DND-41 (cell line): ENCODE results near the gene RIPOR3.

Source experiments
- ATAC-seq: fragments of 200-7000 bp; cut with Tn5 transposase; 3 replicates; pipeline ENCODE4 v1.9.1; 2021; ENCODE audit warnings: low read depth; ENCODE audit not compliant: insufficient read depth
- DNase-seq: peaks from one replicate; pipeline ENCODE4 v3.0.0-alpha.2; 2020
- H2AFZ ChIP-seq: 2 replicates; pipeline ENCODE4 v1.6.0; 2012; ENCODE audit warnings: low read depth, low read length
- H3K27ac ChIP-seq: 2 replicates; pipeline ENCODE4 v1.5.1; 2012; ENCODE audit warnings: low read length, inconsistent platforms
- H3K27me3 ChIP-seq: fragments of 200-600 bp; sonication (generic); 2 replicates; pipeline ENCODE4 v1.6.0; 2012; ENCODE audit warnings: low read length, mild to moderate bottlenecking, inconsistent platforms; ENCODE audit not compliant: insufficient read depth, poor library complexity
- H3K36me3 ChIP-seq: 2 replicates; pipeline ENCODE4 v1.5.1; 2012; ENCODE audit warnings: low read length, inconsistent platforms; ENCODE audit not compliant: insufficient read depth
- H3K4me1 ChIP-seq: 2 replicates; pipeline ENCODE4 v1.5.1; 2012; ENCODE audit warnings: mild to moderate bottlenecking, low read length; ENCODE audit not compliant: insufficient read depth
- H3K4me2 ChIP-seq: 2 replicates; pipeline ENCODE4 v1.6.0; 2012; ENCODE audit warnings: mild to moderate bottlenecking, moderate library complexity, low read length, inconsistent platforms; ENCODE audit not compliant: insufficient read depth
- H3K4me3 ChIP-seq, 2 experiments: fragments of 200-600 bp in 1 of 2; shearing (Covaris generic) in 1 of 2; 2 replicates each; pipeline ENCODE4 v1.5.1; 2012 to 2016; ENCODE audit warnings: inconsistent platforms in 2 of 2, low read length in 2 of 2, mild to moderate bottlenecking in 2 of 2, low read depth in 1 of 2, moderate library complexity in 1 of 2
- H3K79me2 ChIP-seq: 2 replicates; pipeline ENCODE4 v1.6.0; 2012; ENCODE audit warnings: low read length, inconsistent platforms; ENCODE audit not compliant: insufficient read depth
- H3K9ac ChIP-seq: 2 replicates; pipeline ENCODE4 v1.6.0; 2012; ENCODE audit warnings: low read depth, mild to moderate bottlenecking, inconsistent platforms, low read length, moderate library complexity
- H3K9me3 ChIP-seq: 2 replicates; pipeline ENCODE4 v1.5.1; 2012; ENCODE audit warnings: low read length, moderate library complexity, mild to moderate bottlenecking, inconsistent platforms; ENCODE audit not compliant: insufficient read depth, severe bottlenecking
- H4K20me1 ChIP-seq: 2 replicates; pipeline ENCODE4 v1.6.0; 2012; ENCODE audit warnings: low read length; ENCODE audit not compliant: insufficient read depth
- EZH2 ChIP-seq: IDR thresholded peaks from 3 replicates; pipeline ENCODE4 v1.6.1; 2012; ENCODE audit warnings: borderline replicate concordance, low read depth, mild to moderate bottlenecking, moderate library complexity, low read length, inconsistent platforms; ENCODE audit not compliant: severe bottlenecking
- TF ChIP-seq, protein P1 (sequence below): IDR thresholded peaks from 2 replicates; pipeline ENCODE4 v1.5.1; 2012; ENCODE audit warnings: borderline replicate concordance, low read length, moderate library complexity, mild to moderate bottlenecking; ENCODE audit not compliant: poor library complexity, severe bottlenecking; ENCODE audit errors: extremely low read depth

RIPOR3 gene

DNA sequence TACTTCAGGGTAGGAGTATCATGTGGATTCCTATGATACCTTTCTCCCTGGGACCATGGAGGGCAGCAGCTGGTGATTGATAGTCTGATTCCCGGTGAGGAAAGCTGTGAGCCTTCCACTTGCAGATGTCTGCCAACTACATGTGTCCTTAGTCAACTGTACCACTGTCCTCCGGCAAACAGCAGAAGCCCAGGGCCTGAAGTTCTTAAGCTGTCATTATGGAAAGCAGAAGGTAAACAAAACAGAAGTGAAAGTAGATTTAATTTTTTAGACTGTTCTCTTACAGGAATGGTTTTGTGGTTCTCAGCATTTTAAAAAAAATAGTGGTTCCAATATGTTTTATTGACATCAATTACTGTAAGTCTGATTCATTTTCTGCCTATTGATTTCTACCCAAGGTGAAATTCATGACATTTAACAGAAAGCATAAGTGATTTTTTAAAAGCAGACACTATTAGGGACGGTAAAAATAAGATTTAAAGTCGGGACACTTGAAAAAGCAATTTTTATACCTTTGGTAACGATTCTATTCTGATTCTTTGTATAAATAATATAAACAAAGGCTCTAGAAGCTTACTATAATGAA, 144.5 kb downstream of the RIPOR3 start:
- H3K9ac ChIP-seq, result no peak overlapping the region
- H3K4me1 ChIP-seq, result no peaks in the 10 kb centered on the region
- no peak for TF ChIP-seq EZH2
- TF ChIP-seq, protein P1, sequence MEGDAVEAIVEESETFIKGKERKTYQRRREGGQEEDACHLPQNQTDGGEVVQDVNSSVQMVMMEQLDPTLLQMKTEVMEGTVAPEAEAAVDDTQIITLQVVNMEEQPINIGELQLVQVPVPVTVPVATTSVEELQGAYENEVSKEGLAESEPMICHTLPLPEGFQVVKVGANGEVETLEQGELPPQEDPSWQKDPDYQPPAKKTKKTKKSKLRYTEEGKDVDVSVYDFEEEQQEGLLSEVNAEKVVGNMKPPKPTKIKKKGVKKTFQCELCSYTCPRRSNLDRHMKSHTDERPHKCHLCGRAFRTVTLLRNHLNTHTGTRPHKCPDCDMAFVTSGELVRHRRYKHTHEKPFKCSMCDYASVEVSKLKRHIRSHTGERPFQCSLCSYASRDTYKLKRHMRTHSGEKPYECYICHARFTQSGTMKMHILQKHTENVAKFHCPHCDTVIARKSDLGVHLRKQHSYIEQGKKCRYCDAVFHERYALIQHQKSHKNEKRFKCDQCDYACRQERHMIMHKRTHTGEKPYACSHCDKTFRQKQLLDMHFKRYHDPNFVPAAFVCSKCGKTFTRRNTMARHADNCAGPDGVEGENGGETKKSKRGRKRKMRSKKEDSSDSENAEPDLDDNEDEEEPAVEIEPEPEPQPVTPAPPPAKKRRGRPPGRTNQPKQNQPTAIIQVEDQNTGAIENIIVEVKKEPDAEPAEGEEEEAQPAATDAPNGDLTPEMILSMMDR, result no peak
- no peak overlapping the region for H2AFZ ChIP-seq
- no peak for DNase-seq
- no peak overlapping the region for H3K4me3 ChIP-seq
- no peaks in the 10 kb centered on the region for H3K9me3 ChIP-seq
- no peaks in the 10 kb centered on the region for H3K27me3 ChIP-seq
- peaks cover 18% of the 10 kb centered on the region; the same call in 1 of the 2 replicates for H3K36me3 ChIP-seq
- no peak for ATAC-seq
- H3K79me2 ChIP-seq, result peaks cover 66% of the 10 kb centered on the region
- H3K4me2 ChIP-seq, result no peak overlapping the region
- peaks cover 54% of the 10 kb centered on the region for H4K20me1 ChIP-seq
- no peak overlapping the region for H3K27ac ChIP-seq

DNA sequence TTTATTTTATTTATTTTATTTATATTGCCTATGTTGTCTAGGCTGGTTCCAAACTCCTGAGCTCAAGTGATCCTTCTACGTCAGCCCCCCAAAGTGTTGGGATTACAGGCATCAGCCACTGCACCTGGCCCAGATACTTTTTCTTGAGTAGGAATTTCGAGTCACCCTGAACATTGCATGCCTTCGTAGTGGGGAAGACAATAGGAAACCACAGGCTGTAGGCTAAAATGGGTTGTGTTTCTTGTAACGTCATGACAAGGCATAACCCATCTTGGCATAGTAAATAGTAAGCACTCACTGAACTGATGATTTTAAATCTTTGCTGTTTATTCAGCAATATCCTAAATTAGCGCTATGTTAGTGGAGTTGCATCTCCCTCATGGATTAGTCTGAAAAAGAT, 146.2 kb downstream of the RIPOR3 start:
- ATAC-seq (no peak), DNase-seq (no peak)
- no peak for TF ChIP-seq EZH2
- TF ChIP-seq, protein P1, result no peak
- Histone ChIP-seq H3K27me3 (no peaks in the 10 kb centered on the region), H3K36me3 (peaks cover 19% of the 10 kb centered on the region; the same call in 1 of the 2 replicates), H3K27ac (no peak overlapping the region), H3K4me2 (no peak overlapping the region), H4K20me1 (peaks cover 69% of the 10 kb centered on the region), H3K9ac (no peak overlapping the region), H2AFZ (no peak overlapping the region), H3K4me3 (no peak overlapping the region), H3K9me3 (no peaks in the 10 kb centered on the region), H3K79me2 (peaks cover 69% of the 10 kb centered on the region), H3K4me1 (no peaks in the 10 kb centered on the region)

DNA sequence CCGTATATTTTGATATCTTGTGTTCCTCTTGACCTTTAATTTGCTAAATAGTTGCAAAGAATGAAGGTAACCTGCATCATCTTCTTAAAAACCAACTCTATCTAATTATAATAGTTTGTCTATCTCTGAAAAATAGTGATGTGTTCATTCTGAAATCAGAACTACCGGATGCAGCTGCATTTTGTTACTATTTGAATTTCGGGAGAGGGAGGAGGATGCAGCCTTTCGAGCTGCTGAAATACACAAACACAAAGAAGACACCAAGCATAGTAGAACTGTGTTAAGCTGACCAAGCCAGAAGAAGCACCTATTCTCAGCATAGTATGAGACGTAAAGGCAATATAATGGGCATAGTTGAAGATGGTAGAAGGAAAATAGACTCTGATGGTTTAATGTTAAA, 148.0 kb downstream of the RIPOR3 start:
- Histone ChIP-seq H3K4me1 (no peaks in the 10 kb centered on the region), H3K9ac (no peak overlapping the region), H3K79me2 (peaks cover 80% of the 10 kb centered on the region), H3K4me2 (no peak overlapping the region), H3K27me3 (no peaks in the 10 kb centered on the region), H3K27ac (no peak overlapping the region), H4K20me1 (peaks cover 63% of the 10 kb centered on the region), H2AFZ (no peak overlapping the region), H3K36me3 (peaks cover 6% of the 10 kb centered on the region; the same call in 1 of the 2 replicates), H3K9me3 (no peaks in the 10 kb centered on the region), H3K4me3 (no peak overlapping the region)
- ATAC-seq, result no peak
- TF ChIP-seq, protein P1, result no peak
- no peak for DNase-seq
